NAMALWA (cell line): ENCODE measurements around the gene AKAP6.

Source experiments
- DNase-seq: peaks from one replicate; pipeline ENCODE4 v3.0.0-alpha.2; 2015; ENCODE audit warnings: low spot score

AKAP6 gene

DNA sequence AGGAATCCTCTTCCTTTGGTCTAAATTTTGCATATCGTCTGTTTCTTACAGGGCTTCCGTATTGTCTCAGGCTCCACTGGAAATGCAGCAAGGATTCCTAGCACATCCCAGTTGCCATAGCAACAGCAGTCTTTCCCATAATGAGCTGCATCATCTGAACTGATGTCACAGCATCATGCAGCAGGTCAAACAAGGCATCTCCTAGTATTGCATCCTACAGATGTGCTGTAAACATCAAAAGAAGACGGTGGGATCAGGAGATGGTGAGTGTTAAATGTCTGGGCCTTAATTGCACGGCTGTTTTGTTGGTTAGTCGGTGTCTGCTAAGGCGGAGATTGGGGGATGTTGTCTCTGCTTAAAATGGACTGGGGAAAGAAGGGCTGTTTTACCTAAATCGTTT, at the start of gene AKAP6:
AKAP6 (plus strand) TSS at position 153 of the 400 bp plus-strand sequence. CDS start 104,196 bp downstream, outside the sequence.
- DNase-seq: no peak

- no peak for DNase-seq
These were observed 42.5 kb upstream of the AKAP6 start for GRCh38 chr14:32286602-32287001.

DNA sequence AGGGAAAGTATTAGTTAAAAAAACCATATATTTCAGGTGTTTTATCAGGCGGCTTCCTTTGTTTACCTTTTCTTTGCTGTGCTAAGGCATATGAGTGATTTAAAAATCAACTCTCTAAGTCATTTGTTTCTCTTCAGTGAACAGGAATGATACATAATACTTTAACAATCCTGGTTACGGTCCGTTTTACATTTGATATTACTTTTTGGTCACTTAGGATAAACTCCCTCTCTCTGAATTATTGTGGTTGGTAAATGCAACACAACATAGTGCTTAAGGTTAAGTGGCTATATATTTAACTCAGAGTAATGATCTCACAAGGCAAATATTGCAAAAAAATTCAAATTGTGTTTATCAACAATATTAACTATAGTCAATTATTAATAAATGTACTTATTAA, 32.7 kb upstream of the AKAP6 start:
- no peak for DNase-seq

DNA sequence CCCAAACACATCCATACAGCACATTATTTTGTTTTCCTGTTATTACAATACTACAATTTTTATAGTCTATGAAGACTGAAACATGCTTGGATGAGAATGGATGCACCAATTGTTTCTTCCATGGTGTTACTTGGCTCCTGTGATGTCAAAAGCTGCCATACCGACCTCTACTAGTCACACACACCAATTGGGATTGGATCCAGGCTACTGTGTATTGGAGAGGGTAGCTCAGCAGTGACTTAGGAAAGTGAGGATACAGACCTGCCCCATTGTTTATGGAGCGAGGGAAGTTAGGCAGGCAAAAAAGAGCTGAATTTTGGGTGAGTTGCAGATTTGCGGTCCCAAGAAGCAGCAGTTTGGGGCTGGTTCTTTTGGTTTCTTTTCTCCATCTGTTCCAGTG, 30.8 kb upstream of the AKAP6 start:
- DNase-seq: no peak

DNA sequence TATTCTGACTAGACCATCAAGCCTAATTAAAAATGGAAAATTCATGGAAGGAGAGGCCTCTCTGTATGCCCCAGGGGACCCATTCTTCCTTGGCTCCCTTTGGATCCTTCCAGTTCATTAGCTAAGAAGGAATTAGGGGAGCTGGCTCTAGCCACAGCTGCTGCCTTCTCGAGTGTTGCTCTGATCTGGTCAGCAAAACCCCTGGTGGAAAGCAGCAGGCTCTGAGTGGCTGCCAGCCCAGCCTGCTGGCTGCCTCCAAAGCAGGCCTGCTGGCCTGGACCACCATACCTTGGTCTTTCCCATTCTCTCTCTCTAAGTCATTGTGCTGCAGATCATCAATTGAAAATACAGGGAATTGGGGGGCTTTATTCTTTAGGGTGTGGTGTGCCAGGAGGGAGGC, 29.0 kb upstream of the AKAP6 start:
- DNase-seq: no peak

DNA sequence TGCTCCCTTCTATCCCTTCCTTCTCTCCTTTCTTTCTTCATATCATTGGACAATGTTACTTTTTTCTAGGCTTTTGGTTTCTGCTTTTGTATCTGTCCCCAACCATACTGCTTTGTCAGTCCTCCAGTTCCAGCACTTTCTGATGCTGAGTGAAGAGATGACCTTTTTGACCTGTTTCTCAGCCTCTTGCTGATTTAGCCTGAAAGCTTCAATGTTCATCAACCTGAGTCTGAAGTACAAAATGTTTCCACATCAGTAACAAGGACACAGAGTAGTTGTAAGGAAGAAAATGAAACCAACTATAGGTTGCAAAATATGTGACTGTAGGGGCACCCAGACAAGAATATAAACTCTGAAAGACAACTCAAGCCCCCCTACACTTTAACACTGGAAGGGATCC, 25.2 kb upstream of the AKAP6 start:
- DNase-seq: no peak

DNA sequence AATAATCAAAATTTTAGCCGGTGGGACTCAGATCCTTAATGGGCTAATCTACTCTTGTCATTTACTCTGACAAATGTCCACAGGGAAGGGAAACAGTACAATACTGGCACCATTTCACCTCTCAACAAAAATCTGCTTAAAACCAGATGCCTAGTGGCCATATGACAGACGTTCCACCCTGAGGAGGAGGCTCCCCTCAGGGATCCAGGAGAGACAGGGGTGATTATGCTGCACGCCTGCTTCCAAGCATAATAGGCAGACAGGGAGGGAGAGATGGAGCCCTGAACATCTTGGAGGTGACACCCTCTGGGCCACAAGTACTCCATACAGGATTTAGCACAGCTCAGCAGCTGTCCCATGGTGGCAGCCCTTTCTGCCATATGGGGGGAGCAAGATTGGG, 24.8 kb upstream of the AKAP6 start:
- DNase-seq: no peak

- DNase-seq: no peak
These were observed 22.5 kb upstream of the AKAP6 start for GRCh38 chr14:32306549-32306948.

- no peak for DNase-seq
These were observed 21.1 kb upstream of the AKAP6 start for GRCh38 chr14:32307881-32308582.

DNA sequence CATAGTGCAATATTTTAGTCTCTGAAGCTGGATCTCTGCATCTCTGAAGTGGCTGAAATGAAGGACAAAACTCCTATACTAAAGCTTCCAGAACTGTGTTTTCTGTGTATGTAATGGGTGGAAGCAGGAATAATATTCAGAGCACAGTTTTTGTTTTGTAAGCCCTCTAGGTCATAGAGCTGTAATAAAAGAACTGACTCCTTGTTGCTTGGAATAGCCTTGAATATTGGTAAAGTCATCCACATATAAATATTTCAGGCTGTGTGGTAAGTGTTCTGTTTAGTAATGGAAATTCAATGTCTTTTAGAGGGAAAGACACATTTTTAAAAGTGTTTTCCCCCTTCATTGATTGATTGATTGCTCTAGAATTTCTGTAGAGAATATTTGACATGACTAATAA, 18.2 kb upstream of the AKAP6 start:
- DNase-seq: no peak

DNA sequence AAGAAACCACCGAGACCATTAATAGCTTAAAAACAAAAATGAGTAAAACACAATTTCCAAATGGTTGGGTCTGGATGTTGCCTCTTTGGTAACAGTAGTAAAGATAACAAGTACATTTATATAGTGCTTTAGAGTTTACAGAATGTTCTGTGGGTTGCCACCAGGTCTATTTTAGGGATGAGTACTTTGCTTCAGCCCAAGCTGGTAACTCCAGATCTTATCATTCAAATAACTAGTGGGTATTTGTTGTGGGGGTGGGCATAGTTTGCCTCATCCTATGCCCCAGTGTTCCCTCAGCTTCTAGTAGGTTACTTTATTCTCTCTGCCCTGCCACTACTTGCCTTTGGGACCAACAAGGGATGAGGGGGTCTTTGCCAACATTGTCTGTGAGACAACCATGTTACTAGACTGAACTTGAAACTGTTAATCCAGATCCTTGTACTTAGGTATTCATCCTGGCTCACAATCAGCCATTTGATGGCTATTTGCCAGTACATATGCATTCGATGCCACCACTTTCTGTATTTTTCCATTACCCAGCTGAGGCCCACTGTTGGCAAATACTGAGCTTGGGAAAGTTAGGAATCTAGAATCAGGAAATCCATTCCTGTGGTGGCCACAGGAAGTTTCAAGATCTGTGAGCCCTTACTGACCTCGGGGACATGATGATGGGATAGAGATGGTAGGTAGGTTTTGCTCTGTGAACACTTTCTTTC, 17.6 kb upstream of the AKAP6 start:
- no peak for DNase-seq

DNA sequence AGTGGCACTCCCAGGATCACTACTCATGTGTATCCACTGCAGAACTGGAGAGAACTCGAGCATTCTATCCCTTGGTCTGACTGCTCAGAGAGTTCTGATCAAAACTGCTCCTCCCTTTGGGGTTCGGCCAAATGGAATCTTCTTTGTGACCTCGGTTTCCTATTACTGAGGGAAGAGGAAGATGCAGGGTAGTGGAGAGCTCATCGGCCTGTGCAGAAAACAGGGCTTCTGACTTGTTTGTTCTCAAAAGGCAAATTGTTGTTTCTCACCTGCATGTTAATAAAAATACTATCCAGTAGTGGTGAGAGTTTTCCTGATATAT, 17.1 kb upstream of the AKAP6 start:
- no peak for DNase-seq

DNA sequence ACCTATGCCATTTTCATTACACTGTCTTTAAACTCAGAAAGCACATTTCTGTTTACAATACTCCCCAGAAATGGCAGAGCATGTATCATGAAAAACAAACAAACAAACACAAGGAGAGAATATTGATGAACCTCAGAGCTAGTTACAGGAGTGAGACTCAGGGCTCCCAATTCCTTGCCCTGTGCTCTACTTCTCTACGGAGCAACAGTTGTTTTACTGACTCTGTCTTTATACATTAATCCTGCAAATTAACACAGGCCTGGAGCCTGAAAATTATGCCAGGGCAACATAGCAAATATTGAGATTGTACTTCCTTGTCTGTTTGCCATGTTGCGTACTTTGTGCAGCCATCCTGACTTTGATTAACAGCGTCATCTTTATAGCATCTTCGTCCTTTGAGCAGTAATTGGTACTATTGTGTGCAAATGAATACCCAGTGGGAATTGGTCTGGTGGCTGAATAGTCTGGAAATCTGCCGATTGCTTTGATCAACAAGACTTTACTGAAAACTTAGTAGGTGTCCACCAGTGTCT, 15.2 kb upstream of the AKAP6 start:
- no peak for DNase-seq

GRCh38 chr14:32318087-32318795, 10.9 kb upstream of the AKAP6 start:
- no peak for DNase-seq

GRCh38 chr14:32319368-32320049, 9.6 kb upstream of the AKAP6 start:
- DNase-seq: no peak

- no peak for DNase-seq
These were observed 4.5 kb upstream of the AKAP6 start for GRCh38 chr14:32324601-32325000.

GRCh38 chr14:32327255-32327961, 1.7 kb upstream of the AKAP6 start:
- no peak for DNase-seq

GRCh38 chr14:32329690-32330285, 690 bp downstream of the AKAP6 start:
- no peak for DNase-seq

GRCh38 chr14:32330351-32331111, 1.4 kb downstream of the AKAP6 start:
- no peak for DNase-seq

DNA sequence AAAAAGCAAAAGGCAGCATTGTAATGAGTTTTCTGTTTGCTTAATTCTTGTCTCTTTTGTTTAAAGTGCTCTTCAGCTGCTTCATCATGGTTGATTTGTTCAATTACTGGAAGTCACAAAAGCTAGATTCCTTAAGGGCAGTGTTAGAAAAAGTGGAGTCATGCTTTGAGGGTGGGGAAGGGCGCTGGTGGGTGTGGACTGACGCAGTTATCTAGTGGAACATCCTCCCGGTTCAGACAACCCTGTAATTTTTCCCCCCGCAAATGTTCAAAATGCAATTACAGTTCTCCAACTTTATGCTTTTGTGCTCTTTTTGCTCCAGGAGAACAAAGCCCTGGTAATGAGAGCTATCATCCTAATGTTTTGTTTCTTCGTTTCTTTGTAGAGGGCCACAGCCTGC, 2.1 kb downstream of the AKAP6 start:
- no peak for DNase-seq
